GM12878 (cell line): ENCODE data around the gene EIF5B. TPM values are rescaled to one million over a fixed set of nuclear protein-coding genes. Genes with fewer than 3 reads are reported as not detected.

Experiments
- ATAC-seq: fragments of 200-7000 bp; cut with Tn5 transposase; 3 replicates; pipeline ENCODE4 v1.9.1; 2020; ENCODE audit warnings: mild to moderate bottlenecking, moderate library complexity
- BruUV-seq: library from RNA; stranded (reverse); fragments of 400-500 nt; replicated peaks from 2 replicates; lab custom pipeline; 2021; lab: Mats Ljungman, UMichigan
- CTCF ChIA-PET: fragments of 300-600 bp; sonication (Branson Sonifier 250); formaldehyde crosslinking; extraction: SDS; loops from one replicate; lab custom pipeline; 2021; ENCODE audit warnings: inconsistent platforms; lab: Yijun Ruan, JAX
- POLR2A ChIA-PET: fragments of 350-600 bp; formaldehyde crosslinking; extraction: SDS; loops from one replicate; lab custom pipeline; 2021; ENCODE audit warnings: inconsistent platforms; lab: Charles Lee
- RAD21 ChIA-PET: fragments of 300-600 bp; sonication (Branson Sonifier 250); formaldehyde crosslinking; loops from one replicate; lab custom pipeline; 2023; ENCODE audit warnings: antibody characterized with exemption; ENCODE audit not compliant: unreplicated experiment; lab: Charles Lee
- SMC1A ChIA-PET: fragments of 300-600 bp; sonication (Branson Sonifier 250); formaldehyde crosslinking; loops from one replicate; lab custom pipeline; 2023; ENCODE audit not compliant: unreplicated experiment, uncharacterized antibody; lab: Charles Lee
- DNase-seq: peaks from one replicate; pipeline ENCODE4 v3.0.0-alpha.2; 2011; ENCODE audit warnings: low read depth, low spot score
- FAIRE-seq: peaks from 3 replicates; lab custom pipeline; 2011; peaks lifted over from hg19 to GRCh38; lab: Jason Lieb, UNC
- H2AFZ ChIP-seq: 2 replicates; pipeline ENCODE4 v1.6.0; 2011; ENCODE audit warnings: low read depth, low read length, control low read depth; ENCODE audit not compliant: control insufficient read depth
- H3K27ac ChIP-seq: 2 replicates; pipeline ENCODE4 v1.5.1; 2011; ENCODE audit warnings: control low read depth; ENCODE audit not compliant: control insufficient read depth, insufficient read depth
- H3K27me3 ChIP-seq, 2 experiments: replicated peaks in 1 of 2; 2 replicates each; pipeline versions ENCODE4 v1.6.0 to v1.6.1; 2011; ENCODE audit warnings: low read length in 1 of 2; ENCODE audit not compliant: control insufficient read depth in 2 of 2, insufficient read depth in 2 of 2
- H3K36me3 ChIP-seq, 2 experiments: 2 replicates each; pipeline ENCODE4 v1.5.1; 2011; ENCODE audit warnings: low read length in 1 of 2; ENCODE audit not compliant: control insufficient read depth in 2 of 2, insufficient read depth in 2 of 2
- H3K4me1 ChIP-seq: 2 replicates; pipeline ENCODE4 v1.6.1; 2011; ENCODE audit warnings: mild to moderate bottlenecking, low read length, moderate library complexity, mixed read lengths; ENCODE audit not compliant: control insufficient read depth, insufficient read depth
- H3K4me2 ChIP-seq: 2 replicates; pipeline ENCODE4 v1.6.0; 2011; ENCODE audit warnings: control low read depth; ENCODE audit not compliant: control insufficient read depth, insufficient read depth
- H3K4me3 ChIP-seq: fragments of 200-600 bp; sonication (generic); 2 replicates; pipeline ENCODE4 v1.5.1; 2016
- H3K79me2 ChIP-seq: 2 replicates; pipeline ENCODE4 v1.6.0; 2011; ENCODE audit warnings: low read length; ENCODE audit not compliant: control insufficient read depth, insufficient read depth
- H3K9ac ChIP-seq: 2 replicates; pipeline ENCODE4 v1.8.0; 2011; ENCODE audit warnings: low read length, control low read depth, mixed read lengths; ENCODE audit not compliant: control insufficient read depth, insufficient read depth
- H3K9me3 ChIP-seq: replicated peaks from 3 replicates; pipeline ENCODE4 v1.5.1; 2011; ENCODE audit warnings: mild to moderate bottlenecking, low read length; ENCODE audit not compliant: control insufficient read depth, insufficient read depth
- H4K20me1 ChIP-seq: 2 replicates; pipeline ENCODE4 v1.6.0; 2011; ENCODE audit not compliant: control insufficient read depth, insufficient read depth
- BMI1 ChIP-seq: fragments of 450-650 bp; IDR thresholded peaks from 2 replicates; pipeline ENCODE4 v1.6.1; 2016; ENCODE audit warnings: mild to moderate bottlenecking, moderate library complexity, borderline replicate concordance
- BRCA1 ChIP-seq: IDR thresholded peaks from 2 replicates; pipeline ENCODE4 v1.6.1; 2011; ENCODE audit warnings: low read depth, low read length, improper control_type of control experiment
- CBFB ChIP-seq: IDR thresholded peaks from 2 replicates; pipeline ENCODE4 v1.6.1; 2016; ENCODE audit warnings: antibody characterized with exemption, low read depth
- CEBPB ChIP-seq, 2 experiments: fragments of 150-350 bp in 1 of 2; IDR thresholded peaks; 2 replicates each; pipeline ENCODE4 v1.6.1; 2012 to 2014; ENCODE audit warnings: low read depth in 2 of 2, low read length in 2 of 2, borderline replicate concordance in 1 of 2, inconsistent platforms in 1 of 2
- E4F1 ChIP-seq: fragments of 450-650 bp; IDR thresholded peaks from 2 replicates; pipeline ENCODE4 v1.6.1; 2018; ENCODE audit warnings: borderline replicate concordance, mild to moderate bottlenecking; ENCODE audit not compliant: partially characterized antibody
- FOS ChIP-seq: IDR thresholded peaks from 3 replicates; pipeline ENCODE4 v1.6.1; 2011; ENCODE audit warnings: borderline replicate concordance; ENCODE audit not compliant: insufficient read length; ENCODE audit errors: extremely low read depth
- LARP7 ChIP-seq: fragments of 450-650 bp; IDR thresholded peaks from 2 replicates; pipeline ENCODE4 v1.6.1; 2017; ENCODE audit warnings: mild to moderate bottlenecking
- MTA3 ChIP-seq: IDR thresholded peaks from 2 replicates; pipeline ENCODE4 v1.6.1; 2012; ENCODE audit warnings: low read length, inconsistent platforms, borderline replicate concordance
- NFXL1 ChIP-seq: fragments of 450-650 bp; IDR thresholded peaks from 2 replicates; pipeline ENCODE4 v1.6.1; 2017; ENCODE audit warnings: antibody characterized with exemption, mild to moderate bottlenecking, borderline replicate concordance
- SMC3 ChIP-seq: IDR thresholded peaks from 2 replicates; pipeline ENCODE4 v1.6.1; 2011; ENCODE audit warnings: low read length, improper control_type of control experiment, borderline replicate concordance
- SREBF2 ChIP-seq: IDR thresholded peaks from 2 replicates; pipeline ENCODE4 v1.6.1; 2012; ENCODE audit warnings: mild to moderate bottlenecking, low read length
- ZNF217 ChIP-seq: fragments of 450-650 bp; IDR thresholded peaks from 2 replicates; pipeline ENCODE4 v1.6.1; 2017; ENCODE audit warnings: antibody characterized with exemption, mild to moderate bottlenecking
- WGBS: methylation state at CpG from one replicate; pipeline ENCODE4 v1.1.6; 2016; ENCODE audit warnings: low lambda C conversion rate; ENCODE audit not compliant: insufficient replicate concordance, insufficient coverage; ENCODE audit errors: missing lambda C conversion rate; 5-methylcytosine and 5-hydroxymethylcytosine counted together
- in situ Hi-C: fragments of 300-500 bp; cut with MboI; formaldehyde crosslinking; loops from 9 replicates; pipeline ENCODE4 v1.14.3; 2018; ENCODE audit warnings: mixed read lengths
- intact Hi-C: fragments of 100-400 bp; cut with micrococcal nuclease; formaldehyde crosslinking; loops from one replicate; pipeline ENCODE4 v1.14.2; 2022; ENCODE audit not compliant: unreplicated experiment
- polyA plus RNA-seq, 11 experiments: library from polyadenylated mRNA; depleted of rRNA in 4 of 11; unstranded in 6 of 11; stranded (reverse) in 5 of 11; fragments of >200 nt; fragmentation: Nextera tagmentation in 4 of 11; fragmentation: Illumina TruSeq in 1 of 11; extraction: Ambion mirVana in 4 of 11; extraction: Trizol in 1 of 11; gene quantifications; 1 replicate in 1 of 11; 2 replicates in 10 of 11; pipeline versions ENCODE4 v1.2.1 to v1.2.3, GENCODE V29; 2011 to 2016; ENCODE audit warnings: inconsistent platforms in 2 of 11, missing spikeins in 2 of 11, low read depth in 1 of 11
- total RNA-seq, 4 experiments: library from RNA; depleted of rRNA in 3 of 4; stranded (reverse); fragments of >200 nt in 3 of 4; fragmentation: Illumina TruSeq in 1 of 4; extraction: Trizol in 1 of 4; gene quantifications; 2 replicates each; pipeline versions ENCODE4 v1.2.1 to v1.2.3, GENCODE V29; 2013 to 2021
- TF ChIP-seq, protein P1 (sequence below): fragments of 450-650 bp; IDR thresholded peaks from 2 replicates; pipeline ENCODE4 v1.6.1; 2017; ENCODE audit warnings: antibody characterized with exemption, mild to moderate bottlenecking, moderate library complexity

The EIF5B gene
- total and polyA plus RNA-seq, 10 of the 15 experiments (the other 5 are each of a cell fraction or from before 2014, with no cell fraction given), result 21.7 to 119 (median 40.8) TPM

DNA sequence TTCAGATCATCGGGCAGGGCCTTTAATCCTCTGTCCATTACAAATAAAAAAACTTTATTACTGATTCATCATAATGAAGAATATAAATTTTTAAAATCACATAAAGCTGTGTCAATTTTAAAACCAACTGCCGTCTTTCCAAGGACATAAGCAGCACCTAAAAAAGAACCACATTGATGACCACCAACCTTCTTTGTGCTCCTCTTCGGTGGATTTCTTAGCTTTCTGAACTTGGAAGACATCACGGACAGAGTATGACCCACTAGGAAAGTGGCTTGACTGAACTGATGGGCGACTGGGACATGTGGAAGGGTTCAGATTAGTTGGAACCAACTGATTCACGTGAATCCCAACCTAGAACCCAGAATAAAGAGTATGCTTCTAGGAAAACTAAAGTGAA lies 68.9 kb downstream of the EIF5B start (continued):
- TF ChIP-seq MTA3, result no peak
- TF ChIP-seq, protein P1, sequence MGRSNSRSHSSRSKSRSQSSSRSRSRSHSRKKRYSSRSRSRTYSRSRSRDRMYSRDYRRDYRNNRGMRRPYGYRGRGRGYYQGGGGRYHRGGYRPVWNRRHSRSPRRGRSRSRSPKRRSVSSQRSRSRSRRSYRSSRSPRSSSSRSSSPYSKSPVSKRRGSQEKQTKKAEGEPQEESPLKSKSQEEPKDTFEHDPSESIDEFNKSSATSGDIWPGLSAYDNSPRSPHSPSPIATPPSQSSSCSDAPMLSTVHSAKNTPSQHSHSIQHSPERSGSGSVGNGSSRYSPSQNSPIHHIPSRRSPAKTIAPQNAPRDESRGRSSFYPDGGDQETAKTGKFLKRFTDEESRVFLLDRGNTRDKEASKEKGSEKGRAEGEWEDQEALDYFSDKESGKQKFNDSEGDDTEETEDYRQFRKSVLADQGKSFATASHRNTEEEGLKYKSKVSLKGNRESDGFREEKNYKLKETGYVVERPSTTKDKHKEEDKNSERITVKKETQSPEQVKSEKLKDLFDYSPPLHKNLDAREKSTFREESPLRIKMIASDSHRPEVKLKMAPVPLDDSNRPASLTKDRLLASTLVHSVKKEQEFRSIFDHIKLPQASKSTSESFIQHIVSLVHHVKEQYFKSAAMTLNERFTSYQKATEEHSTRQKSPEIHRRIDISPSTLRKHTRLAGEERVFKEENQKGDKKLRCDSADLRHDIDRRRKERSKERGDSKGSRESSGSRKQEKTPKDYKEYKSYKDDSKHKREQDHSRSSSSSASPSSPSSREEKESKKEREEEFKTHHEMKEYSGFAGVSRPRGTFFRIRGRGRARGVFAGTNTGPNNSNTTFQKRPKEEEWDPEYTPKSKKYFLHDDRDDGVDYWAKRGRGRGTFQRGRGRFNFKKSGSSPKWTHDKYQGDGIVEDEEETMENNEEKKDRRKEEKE, result no peak

GRCh38 chr2:99410276-99410675 lies 73.1 kb downstream of the EIF5B start:
- BruUV-seq, result no TSS peak
- H3K36me3 ChIP-seq, result peaks cover 2 to 18% of the 10 kb centered on the region in 2 experiments; a peak in 3 of 4 replicates
- H2AFZ ChIP-seq, result no peak overlapping the region
- no peaks in the 10 kb centered on the region for H3K4me1 ChIP-seq
- ChIA-PET SMC1A (interaction anchor here (2.2 kb wide), 1 partner anchor 11 kb away, joined by 5 read pairs; no protein-coding TSS in a partner anchor), CTCF (interaction anchor here (0.7 kb wide), 1 partner anchor 209 kb away, joined by 4 read pairs; no protein-coding TSS in a partner anchor), RAD21 (no interaction called here), POLR2A (no interaction called here)
- H4K20me1 ChIP-seq, result no peaks in the 10 kb centered on the region
- H3K4me3 ChIP-seq, result no peak overlapping the region
- no peak overlapping the region for H3K27ac ChIP-seq
- WGBS, result 92% methylated on average over 4 of the region's 4 CpGs
- H3K4me2 ChIP-seq, result no peak overlapping the region
- intact Hi-C loops, result no loop called here
- no peaks in the 10 kb centered on the region for H3K27me3 ChIP-seq
- DNase-seq (no peak), ATAC-seq (no peak), FAIRE-seq (no peak)
- in situ Hi-C loops, result no loop called here
- no peaks in the 10 kb centered on the region for H3K9me3 ChIP-seq
- H3K9ac ChIP-seq, result no peak overlapping the region
- TF ChIP-seq E4F1 (no peak), SMC3 (no peak), SREBF2 (no peak), BMI1 (no peak), CEBPB (IDR thresholded peaks at IDR 0.05; ENCODE audit: borderline replicate concordance in 1 of 2, low read depth in 2 of 2, low read length in 2 of 2) (no peak), BRCA1 (no peak), CBFB (no peak), FOS (no peak), LARP7 (no peak), ZNF217 (no peak), NFXL1 (no peak)
- no peaks in the 10 kb centered on the region for H3K79me2 ChIP-seq
